ENCODE results near the gene PDE6A. TPM values are rescaled to one million over a fixed set of nuclear protein-coding genes. Genes with fewer than 3 reads are reported as not detected.

Gene PDE6A
- total RNA-seq, 1 experiment from 2014 or later: not detected

- TF ChIP-seq CREM (CRISPR knock-in tag; IDR thresholded peaks at IDR 0.05): no peak
Measured at GRCh38 chr5:149836451-149837139, 108.0 kb downstream of the PDE6A start (continued).

GRCh38 chr5:149834246-149834855 is 110.2 kb downstream of the PDE6A start:
- no peak overlapping the region for H3K4me3 Mint-ChIP-seq
- H3K4me1 Mint-ChIP-seq: no peaks in the 10 kb centered on the region
- no peak for TF ChIP-seq HMGXB4 (CRISPR knock-in tag; IDR thresholded peaks at IDR 0.05)
- no peak for TF ChIP-seq ZNF263 (CRISPR knock-in tag; IDR thresholded peaks at IDR 0.05; ENCODE audit: low read depth)
- TF ChIP-seq, protein P1, sequence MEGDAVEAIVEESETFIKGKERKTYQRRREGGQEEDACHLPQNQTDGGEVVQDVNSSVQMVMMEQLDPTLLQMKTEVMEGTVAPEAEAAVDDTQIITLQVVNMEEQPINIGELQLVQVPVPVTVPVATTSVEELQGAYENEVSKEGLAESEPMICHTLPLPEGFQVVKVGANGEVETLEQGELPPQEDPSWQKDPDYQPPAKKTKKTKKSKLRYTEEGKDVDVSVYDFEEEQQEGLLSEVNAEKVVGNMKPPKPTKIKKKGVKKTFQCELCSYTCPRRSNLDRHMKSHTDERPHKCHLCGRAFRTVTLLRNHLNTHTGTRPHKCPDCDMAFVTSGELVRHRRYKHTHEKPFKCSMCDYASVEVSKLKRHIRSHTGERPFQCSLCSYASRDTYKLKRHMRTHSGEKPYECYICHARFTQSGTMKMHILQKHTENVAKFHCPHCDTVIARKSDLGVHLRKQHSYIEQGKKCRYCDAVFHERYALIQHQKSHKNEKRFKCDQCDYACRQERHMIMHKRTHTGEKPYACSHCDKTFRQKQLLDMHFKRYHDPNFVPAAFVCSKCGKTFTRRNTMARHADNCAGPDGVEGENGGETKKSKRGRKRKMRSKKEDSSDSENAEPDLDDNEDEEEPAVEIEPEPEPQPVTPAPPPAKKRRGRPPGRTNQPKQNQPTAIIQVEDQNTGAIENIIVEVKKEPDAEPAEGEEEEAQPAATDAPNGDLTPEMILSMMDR (IDR thresholded peaks at IDR 0.05): peak; percentile 35
- ATAC-seq (peak; percentile 70), DNase-seq (ENCODE audit: low spot score) (peak; percentile 71)
- H3K36me3 Mint-ChIP-seq: peaks cover 9% of the 10 kb centered on the region; the same call in 1 of the 2 replicates
- ChIA-PET POLR2A (no interaction called here), CTCF (interaction anchor here (0.6 to 17.9 kb wide), 61 partner anchors 8 to 463 kb away, joined by 3 to 298 read pairs (median 4); partner anchors contain the start of genes HMGXB3, PPARGC1B, SLC26A2 and TIGD6)
- no peaks in the 10 kb centered on the region for H3K27me3 Mint-ChIP-seq (ENCODE audit: low read depth)
- no peaks in the 10 kb centered on the region for H3K9me3 Mint-ChIP-seq
- no peak overlapping the region for H3K27ac Mint-ChIP-seq

- no peaks in the 10 kb centered on the region for H3K9me3 Mint-ChIP-seq
- ATAC-seq (no peak), DNase-seq (ENCODE audit: low spot score) (no peak)
- no peak overlapping the region for H3K27ac Mint-ChIP-seq
- ChIA-PET POLR2A (no interaction called here), CTCF (interaction anchor here (0.7 to 17.9 kb wide), 26 partner anchors 7 to 306 kb away, joined by 3 to 298 read pairs (median 7); partner anchors contain the start of gene SLC26A2)
- no peak overlapping the region for H3K4me3 Mint-ChIP-seq
- H3K36me3 Mint-ChIP-seq: peaks cover 9% of the 10 kb centered on the region; the same call in 1 of the 2 replicates
- TF ChIP-seq MYBL2 (CRISPR knock-in tag; IDR thresholded peaks at IDR 0.05) (no peak), ZNF121 (CRISPR knock-in tag; IDR thresholded peaks at IDR 0.05) (no peak), CREM (CRISPR knock-in tag; IDR thresholded peaks at IDR 0.05) (no peak), MLX (CRISPR knock-in tag; IDR thresholded peaks at IDR 0.05) (no peak), SMAD3 (CRISPR knock-in tag; IDR thresholded peaks at IDR 0.05; ENCODE audit: borderline replicate concordance) (no peak), STAT6 (CRISPR knock-in tag; conservative IDR thresholded peaks at IDR 0.05; ENCODE audit: low read depth) (no peak), ZNF416 (CRISPR knock-in tag; IDR thresholded peaks at IDR 0.05) (no peak), JUN (CRISPR knock-in tag; IDR thresholded peaks at IDR 0.05) (no peak), OVOL2 (CRISPR knock-in tag; IDR thresholded peaks at IDR 0.05; ENCODE audit: borderline replicate concordance) (no peak)
- TF ChIP-seq, protein P1 (IDR thresholded peaks at IDR 0.05): no peak
- TF ChIP-seq, protein P2, sequence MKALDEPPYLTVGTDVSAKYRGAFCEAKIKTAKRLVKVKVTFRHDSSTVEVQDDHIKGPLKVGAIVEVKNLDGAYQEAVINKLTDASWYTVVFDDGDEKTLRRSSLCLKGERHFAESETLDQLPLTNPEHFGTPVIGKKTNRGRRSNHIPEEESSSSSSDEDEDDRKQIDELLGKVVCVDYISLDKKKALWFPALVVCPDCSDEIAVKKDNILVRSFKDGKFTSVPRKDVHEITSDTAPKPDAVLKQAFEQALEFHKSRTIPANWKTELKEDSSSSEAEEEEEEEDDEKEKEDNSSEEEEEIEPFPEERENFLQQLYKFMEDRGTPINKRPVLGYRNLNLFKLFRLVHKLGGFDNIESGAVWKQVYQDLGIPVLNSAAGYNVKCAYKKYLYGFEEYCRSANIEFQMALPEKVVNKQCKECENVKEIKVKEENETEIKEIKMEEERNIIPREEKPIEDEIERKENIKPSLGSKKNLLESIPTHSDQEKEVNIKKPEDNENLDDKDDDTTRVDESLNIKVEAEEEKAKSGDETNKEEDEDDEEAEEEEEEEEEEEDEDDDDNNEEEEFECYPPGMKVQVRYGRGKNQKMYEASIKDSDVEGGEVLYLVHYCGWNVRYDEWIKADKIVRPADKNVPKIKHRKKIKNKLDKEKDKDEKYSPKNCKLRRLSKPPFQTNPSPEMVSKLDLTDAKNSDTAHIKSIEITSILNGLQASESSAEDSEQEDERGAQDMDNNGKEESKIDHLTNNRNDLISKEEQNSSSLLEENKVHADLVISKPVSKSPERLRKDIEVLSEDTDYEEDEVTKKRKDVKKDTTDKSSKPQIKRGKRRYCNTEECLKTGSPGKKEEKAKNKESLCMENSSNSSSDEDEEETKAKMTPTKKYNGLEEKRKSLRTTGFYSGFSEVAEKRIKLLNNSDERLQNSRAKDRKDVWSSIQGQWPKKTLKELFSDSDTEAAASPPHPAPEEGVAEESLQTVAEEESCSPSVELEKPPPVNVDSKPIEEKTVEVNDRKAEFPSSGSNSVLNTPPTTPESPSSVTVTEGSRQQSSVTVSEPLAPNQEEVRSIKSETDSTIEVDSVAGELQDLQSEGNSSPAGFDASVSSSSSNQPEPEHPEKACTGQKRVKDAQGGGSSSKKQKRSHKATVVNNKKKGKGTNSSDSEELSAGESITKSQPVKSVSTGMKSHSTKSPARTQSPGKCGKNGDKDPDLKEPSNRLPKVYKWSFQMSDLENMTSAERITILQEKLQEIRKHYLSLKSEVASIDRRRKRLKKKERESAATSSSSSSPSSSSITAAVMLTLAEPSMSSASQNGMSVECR (CRISPR knock-in tag; IDR thresholded peaks at IDR 0.05; ENCODE audit: borderline replicate concordance): no peak
- H3K27me3 Mint-ChIP-seq (ENCODE audit: low read depth): no peaks in the 10 kb centered on the region
- H3K4me1 Mint-ChIP-seq: peaks cover 4% of the 10 kb centered on the region; the same call in 1 of the 2 replicates
Measured at GRCh38 chr5:149833116-149833827, 111.3 kb downstream of the PDE6A start.

Measured in WTC11 (cell line).